Daoy (cell line): Measurements from ENCODE around the gene LRP8. TPM values are rescaled to one million over a fixed set of nuclear protein-coding genes. Genes with fewer than 3 reads are reported as not detected.

ENCODE experiments used
- DNase-seq: peaks from one replicate; pipeline ENCODE4 v3.0.0-alpha.2; 2015; ENCODE audit warnings: low read depth
- total RNA-seq: library from RNA; depleted of rRNA; stranded (reverse); fragments of >200 nt; shearing (Covaris generic); gene quantifications from 2 replicates; pipeline ENCODE4 v1.2.3, GENCODE V29; 2014

The LRP8 gene
- total RNA-seq, 1 experiment from 2014 or later: 28.1 TPM

- DNase-seq: no peak
Measured at GRCh38 chr1:53262000-53262399, 65.9 kb downstream of the LRP8 start.

- DNase-seq: no peak
Measured at GRCh38 chr1:53260631-53261247, 67.1 kb downstream of the LRP8 start.

GRCh38 chr1:53259932-53260331 is 67.9 kb downstream of the LRP8 start:
- DNase-seq: no peak

GRCh38 chr1:53258216-53258615 is 69.7 kb downstream of the LRP8 start:
- DNase-seq: no peak

- no peak for DNase-seq
Measured at GRCh38 chr1:53257454-53258081, 70.3 kb downstream of the LRP8 start.

GRCh38 chr1:53256511-53257453 is 71.1 kb downstream of the LRP8 start:
- no peak for DNase-seq

GRCh38 chr1:53255031-53255430 is 72.8 kb downstream of the LRP8 start:
- DNase-seq: no peak

GRCh38 chr1:53254011-53254640 is 73.7 kb downstream of the LRP8 start:
- no peak for DNase-seq

GRCh38 chr1:53250325-53250724 is 77.5 kb downstream of the LRP8 start:
- DNase-seq: no peak

GRCh38 chr1:53249706-53250105 is 78.2 kb downstream of the LRP8 start:
- no peak for DNase-seq

- no peak for DNase-seq
Measured at GRCh38 chr1:53246261-53247134, 81.4 kb downstream of the LRP8 start.

- no peak for DNase-seq
Measured at GRCh38 chr1:53244141-53244540, 83.7 kb downstream of the LRP8 start.

- no peak for DNase-seq
Measured at GRCh38 chr1:53242381-53242780, 85.5 kb downstream of the LRP8 start.

- no peak for DNase-seq
Measured at GRCh38 chr1:53241828-53242227, 86.0 kb downstream of the LRP8 start.

GRCh38 chr1:53238197-53239155 is 89.4 kb downstream of the LRP8 start, which contains the start of gene MAGOH:
TSS of gene MAGOH (minus strand) at chr1:53238518. CDS start at chr1:53238448, 70 bp downstream.
- DNase-seq: peak; percentile 98

- DNase-seq: no peak
Measured at GRCh38 chr1:53237638-53238037, 90.2 kb downstream of the LRP8 start.

- DNase-seq: no peak
Measured at GRCh38 chr1:53220962-53221286, 106.9 kb downstream of the LRP8 start.

GRCh38 chr1:53220171-53220961 is 107.5 kb downstream of the LRP8 start, which contains the start of gene CZIB:
TSS of gene CZIB (minus strand) at chr1:53220634. CDS start at chr1:53220575, 59 bp downstream.
- DNase-seq: peak; percentile 96

GRCh38 chr1:53219711-53220110 is 108.2 kb downstream of the LRP8 start:
- no peak for DNase-seq
